GM18526 (cell line): ENCODE results near the gene ACAT1.

Source experiments
- POLR2A ChIP-seq: IDR thresholded peaks from 3 replicates; pipeline ENCODE4 v1.6.1; 2011; ENCODE audit not compliant: insufficient read length; ENCODE audit errors: extremely low read depth

The ACAT1 gene

DNA sequence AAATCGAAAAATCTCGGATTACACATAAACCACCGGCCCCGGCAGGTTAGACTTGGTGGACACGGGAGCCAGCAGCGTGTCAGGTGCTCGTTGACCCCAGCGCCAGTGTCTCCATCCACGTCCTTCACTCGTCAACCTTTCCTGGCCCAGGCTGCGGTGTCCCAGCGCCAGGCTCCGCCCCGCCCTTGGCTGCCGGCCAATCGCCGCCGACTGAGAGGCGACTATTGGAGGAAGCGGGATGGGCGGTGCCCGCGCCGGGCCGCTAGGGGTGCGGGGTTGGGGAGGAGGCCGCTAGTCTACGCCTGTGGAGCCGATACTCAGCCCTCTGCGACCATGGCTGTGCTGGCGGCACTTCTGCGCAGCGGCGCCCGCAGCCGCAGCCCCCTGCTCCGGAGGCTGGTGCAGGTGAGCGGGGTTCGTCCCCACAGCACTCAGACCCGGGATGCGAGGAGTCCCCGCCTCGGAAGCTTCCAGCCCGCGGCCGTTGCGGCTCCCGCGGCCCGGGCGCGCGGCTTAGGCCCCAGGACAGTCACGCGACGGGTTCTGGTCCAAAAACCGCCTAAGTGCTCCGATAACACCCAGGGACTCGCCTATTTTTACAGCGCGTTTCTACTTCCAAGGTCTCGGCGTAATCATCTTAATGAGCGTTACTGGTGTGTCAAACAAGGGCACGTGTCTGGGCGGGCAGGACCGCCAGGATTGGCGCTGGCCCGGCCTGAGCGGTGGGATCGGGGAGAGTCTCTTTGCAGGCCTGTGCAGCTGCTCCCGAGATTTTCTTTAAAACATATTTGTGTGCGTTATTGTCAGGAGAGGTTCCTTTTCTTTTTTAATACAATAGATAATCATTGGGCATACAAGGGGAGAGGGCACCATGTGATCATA lies at the start of gene ACAT1:
TSS of gene ACAT1 (plus strand) at position 294 of the 882 bp plus-strand sequence. CDS start at position 334, 40 bp downstream.
- peak; percentile 84 for TF ChIP-seq POLR2A

- no peak for TF ChIP-seq POLR2A
Observed at GRCh38 chr11:108084811-108085210, 36.6 kb upstream of the ACAT1 start.

DNA sequence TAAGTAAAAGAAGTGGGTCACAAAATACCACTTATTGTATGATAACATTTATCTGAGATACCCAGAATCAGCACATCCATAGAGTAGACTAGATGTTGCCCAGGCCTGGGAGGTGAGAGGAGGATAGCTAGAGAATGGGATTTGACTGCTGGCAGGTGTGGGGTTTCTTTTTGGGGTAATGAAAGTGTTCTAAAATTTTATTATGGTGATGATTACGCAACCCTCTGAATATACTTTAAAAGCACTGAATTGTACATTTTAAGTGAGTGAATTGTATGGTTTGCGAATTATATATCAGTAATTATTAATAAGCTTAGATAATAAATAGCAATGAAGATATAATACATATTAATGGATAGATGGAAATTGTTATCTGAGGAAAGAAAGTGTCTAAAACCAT lies 35.7 kb upstream of the ACAT1 start:
- TF ChIP-seq POLR2A: no peak

- no peak for TF ChIP-seq POLR2A
Observed at GRCh38 chr11:108092134-108092533, 29.2 kb upstream of the ACAT1 start.

DNA sequence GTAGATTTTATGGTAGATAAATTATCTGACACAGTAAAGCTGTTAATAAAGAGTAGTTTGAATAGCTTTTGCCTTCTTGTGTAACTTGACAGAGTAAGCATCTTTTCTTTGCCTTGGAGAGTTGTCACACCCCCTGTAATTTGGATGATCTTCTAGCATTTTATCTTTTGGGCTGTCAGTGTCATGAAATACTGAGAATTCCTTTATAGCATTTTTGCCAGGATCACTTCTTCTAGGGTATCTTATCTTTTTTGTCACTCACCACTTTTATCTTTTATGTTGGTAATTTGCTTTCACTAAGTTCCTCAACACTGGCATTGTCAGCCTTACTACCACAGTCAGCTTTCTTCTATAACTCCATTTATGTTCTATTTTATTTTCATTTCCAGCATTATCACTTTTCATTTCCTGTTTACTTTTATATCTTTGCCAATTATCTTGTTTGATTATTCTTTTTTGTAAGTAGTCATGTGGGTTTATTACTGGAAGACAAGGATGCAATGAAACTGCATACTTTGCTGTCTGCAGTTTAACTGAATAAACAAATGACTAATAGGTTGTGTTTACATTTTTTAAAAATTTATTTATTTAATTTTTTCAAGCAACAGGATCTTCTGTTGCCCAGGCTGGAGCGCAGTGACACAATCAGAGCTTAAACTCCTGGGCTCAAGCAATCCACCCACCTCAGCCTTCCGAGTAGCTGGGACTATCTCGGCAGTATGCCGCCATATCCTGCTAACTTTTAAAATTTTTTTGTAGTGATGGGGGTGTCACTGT lies 28.1 kb upstream of the ACAT1 start:
- no peak for TF ChIP-seq POLR2A

DNA sequence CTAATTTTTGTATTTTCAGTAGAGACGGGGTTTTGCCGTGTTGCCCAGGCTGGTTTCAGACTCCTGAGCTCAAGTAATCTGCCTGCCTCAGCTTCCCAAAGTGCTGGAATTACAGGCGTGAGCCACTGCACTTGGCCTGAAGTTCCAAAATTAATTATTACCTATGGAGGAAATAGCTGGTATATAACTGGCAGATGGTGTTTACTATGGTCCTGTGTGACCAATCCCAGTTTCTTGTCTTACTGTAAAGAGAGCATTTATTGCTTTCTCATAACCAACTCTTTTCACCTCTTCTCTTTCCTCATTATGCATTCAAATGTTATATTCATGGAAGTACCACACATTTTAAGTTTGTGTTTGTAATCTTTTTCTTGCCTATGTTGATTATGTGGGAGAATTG lies 24.2 kb upstream of the ACAT1 start:
- no peak for TF ChIP-seq POLR2A

DNA sequence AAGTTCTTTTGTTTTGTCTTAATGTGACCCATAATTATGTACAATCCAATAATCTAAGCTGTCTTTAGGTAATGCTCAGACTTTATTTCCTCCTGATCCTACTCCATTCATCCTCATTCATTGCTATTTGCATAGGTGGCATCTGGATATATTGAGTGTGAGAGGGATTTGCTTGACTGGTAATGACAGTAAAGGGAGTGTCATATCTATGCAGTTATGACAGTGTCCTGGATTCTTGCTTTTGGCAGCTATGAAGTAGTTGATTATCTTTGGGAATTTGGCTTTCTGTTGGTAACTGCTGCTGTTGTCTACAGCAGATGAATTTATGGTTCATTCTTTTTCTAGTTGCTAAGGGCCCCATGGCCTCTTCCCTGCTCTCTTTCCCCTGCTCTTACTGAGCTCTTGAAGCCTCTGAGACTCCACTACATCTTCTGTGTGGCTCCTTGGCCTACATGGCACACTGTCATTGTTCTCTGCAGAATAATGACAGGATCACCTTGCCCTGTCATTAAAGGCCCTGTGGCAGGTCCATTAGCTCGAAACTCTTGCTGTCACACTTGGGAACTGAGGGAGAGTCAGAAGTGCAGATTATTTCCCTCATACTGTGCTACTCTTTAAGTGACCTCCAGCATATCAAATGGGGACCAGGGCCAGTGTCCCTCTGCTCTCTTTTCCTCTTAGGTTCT lies 20.1 kb upstream of the ACAT1 start:
- no peak for TF ChIP-seq POLR2A

DNA sequence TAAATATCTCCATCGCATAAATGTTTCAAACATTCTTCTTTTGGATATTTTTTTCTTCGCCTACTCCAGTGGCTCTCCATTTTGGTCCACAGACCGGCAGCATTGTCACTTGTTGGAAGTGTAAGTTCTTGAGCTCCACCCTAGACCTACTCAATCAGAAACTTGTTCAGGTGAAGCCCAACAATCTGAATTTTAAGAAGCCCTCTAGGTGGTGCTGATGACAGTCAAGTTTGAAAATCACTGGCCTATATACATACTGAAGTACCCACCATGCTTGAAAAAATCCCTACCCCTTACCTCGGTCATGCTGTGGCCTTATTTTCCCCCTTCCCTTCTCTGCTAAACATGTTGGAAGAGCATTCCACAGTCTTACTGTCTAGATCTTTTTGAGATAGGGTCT lies 10.2 kb upstream of the ACAT1 start:
- TF ChIP-seq POLR2A: no peak

DNA sequence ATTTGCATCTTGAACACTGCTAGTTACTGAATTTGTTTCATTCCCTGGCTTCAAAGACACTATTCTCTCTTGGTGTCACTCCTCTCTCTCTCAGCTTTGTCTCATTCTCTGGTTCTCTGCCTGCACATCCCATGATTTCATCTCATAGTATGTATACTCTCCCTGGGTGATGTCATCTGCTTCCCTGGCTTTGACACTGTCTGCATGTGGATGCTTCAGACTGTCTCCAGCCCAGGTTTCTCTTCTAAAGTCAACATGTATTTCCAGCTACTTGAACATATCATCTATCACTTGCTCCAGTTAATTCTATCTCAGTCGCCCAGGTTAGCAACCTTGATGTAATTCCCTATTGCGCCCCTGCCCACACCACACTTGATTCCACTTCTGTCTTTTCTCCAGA lies 9.3 kb upstream of the ACAT1 start:
- TF ChIP-seq POLR2A: no peak

GRCh38 chr11:108115500-108116140 lies 5.7 kb upstream of the ACAT1 start:
- no peak for TF ChIP-seq POLR2A

GRCh38 chr11:108117746-108118371 lies 3.5 kb upstream of the ACAT1 start:
- no peak for TF ChIP-seq POLR2A

- no peak for TF ChIP-seq POLR2A
Observed at GRCh38 chr11:108122166-108122628, 830 bp downstream of the ACAT1 start.

DNA sequence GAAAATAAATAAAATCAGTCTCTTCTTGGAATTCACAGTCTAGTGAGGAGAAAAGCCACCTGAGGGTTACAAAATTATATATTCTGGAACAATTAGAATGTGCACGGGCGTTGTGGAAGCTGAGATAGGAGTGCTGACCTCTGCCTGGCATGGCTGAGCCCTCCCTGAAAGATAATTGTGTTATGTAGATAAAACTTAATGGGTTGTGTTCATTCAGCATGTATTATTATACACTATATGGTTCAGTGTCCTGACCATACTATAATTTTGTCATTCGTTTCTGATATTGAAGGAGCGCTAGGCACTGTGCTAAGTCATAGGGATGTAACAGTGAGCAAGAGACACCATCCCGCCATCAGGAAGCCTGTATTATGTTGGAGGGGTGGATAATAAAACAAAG lies 3.7 kb downstream of the ACAT1 start:
- TF ChIP-seq POLR2A: no peak

GRCh38 chr11:108128772-108129171 lies 7.4 kb downstream of the ACAT1 start:
- TF ChIP-seq POLR2A: no peak

DNA sequence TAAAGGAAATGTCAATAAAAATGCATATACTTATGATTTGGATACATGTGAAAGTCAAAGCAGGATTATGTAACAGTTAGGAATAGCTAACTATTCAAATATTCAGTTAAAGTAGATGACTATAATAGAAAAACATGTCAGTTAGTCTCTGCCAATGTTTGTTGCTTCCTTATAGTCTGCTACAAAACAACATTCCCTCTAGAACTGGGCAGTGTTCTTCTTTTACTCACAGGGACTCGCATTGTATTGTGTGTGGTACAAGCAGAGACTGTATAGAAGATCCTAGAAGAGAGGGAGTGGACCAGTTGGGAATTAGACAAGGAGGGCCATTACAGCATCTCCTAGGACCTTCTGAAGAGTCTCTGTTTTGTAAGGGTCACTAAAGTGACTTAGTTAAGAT lies 10.6 kb downstream of the ACAT1 start:
- no peak for TF ChIP-seq POLR2A
